Measurements from ENCODE around the gene C1orf159.
"Not testable (repeated sequence)": the region's sequence is repeated elsewhere in the genome, so short reads cannot be mapped to it uniquely, and the experiment has no call there.

C1orf159 gene

GRCh38 chr1:1116701-1117468 lies 996 bp upstream of the C1orf159 start:
- peak; percentile 38 for DNase-seq

- no peak for DNase-seq
These were observed 628 bp downstream of the C1orf159 start for GRCh38 chr1:1115136-1115785.

GRCh38 chr1:1114431-1114830 lies 1.5 kb downstream of the C1orf159 start:
- no peak for DNase-seq

- no peak for DNase-seq
These were observed 3.5 kb downstream of the C1orf159 start for GRCh38 chr1:1112237-1112985.

GRCh38 chr1:1111516-1112236 lies 4.2 kb downstream of the C1orf159 start:
- DNase-seq, result no peak

- no peak for DNase-seq
These were observed 5.3 kb downstream of the C1orf159 start for GRCh38 chr1:1110561-1110971.

- no peak for DNase-seq
These were observed 6.1 kb downstream of the C1orf159 start for GRCh38 chr1:1109743-1110142.

- DNase-seq, result no peak
These were observed 9.2 kb downstream of the C1orf159 start for GRCh38 chr1:1106510-1107221.

GRCh38 chr1:1104152-1104551 lies 11.7 kb downstream of the C1orf159 start:
- not testable (repeated sequence) for DNase-seq

- DNase-seq, result no peak
These were observed 14.4 kb downstream of the C1orf159 start for GRCh38 chr1:1101503-1101902.

GRCh38 chr1:1100296-1100695 lies 15.6 kb downstream of the C1orf159 start:
- DNase-seq, result no peak

GRCh38 chr1:1099506-1100183 lies 16.2 kb downstream of the C1orf159 start:
- DNase-seq, result no peak

GRCh38 chr1:1098681-1099421 lies 17.0 kb downstream of the C1orf159 start:
- DNase-seq, result no peak

GRCh38 chr1:1096136-1096535 lies 19.8 kb downstream of the C1orf159 start:
- DNase-seq, result not testable (repeated sequence)

- DNase-seq, result no peak
These were observed 20.9 kb downstream of the C1orf159 start for GRCh38 chr1:1094981-1095380.

- no peak for DNase-seq
These were observed 22.3 kb downstream of the C1orf159 start for GRCh38 chr1:1093610-1093943.

- no peak for DNase-seq
These were observed 22.8 kb downstream of the C1orf159 start for GRCh38 chr1:1092894-1093609.

- no peak for DNase-seq
These were observed 23.6 kb downstream of the C1orf159 start for GRCh38 chr1:1092149-1092855.

- no peak for DNase-seq
These were observed 24.3 kb downstream of the C1orf159 start for GRCh38 chr1:1091344-1092148.
